Measurements from ENCODE around the gene CERS4. TPM values are rescaled to one million over a fixed set of nuclear protein-coding genes. Genes with fewer than 3 reads are reported as not detected.
"Not testable (repeated sequence)": the region's sequence is repeated elsewhere in the genome, so short reads cannot be mapped to it uniquely, and the experiment has no call there.

CERS4 gene
- total RNA-seq, 2 experiments from 2014 or later = 27.7 to 28.1 TPM

DNA sequence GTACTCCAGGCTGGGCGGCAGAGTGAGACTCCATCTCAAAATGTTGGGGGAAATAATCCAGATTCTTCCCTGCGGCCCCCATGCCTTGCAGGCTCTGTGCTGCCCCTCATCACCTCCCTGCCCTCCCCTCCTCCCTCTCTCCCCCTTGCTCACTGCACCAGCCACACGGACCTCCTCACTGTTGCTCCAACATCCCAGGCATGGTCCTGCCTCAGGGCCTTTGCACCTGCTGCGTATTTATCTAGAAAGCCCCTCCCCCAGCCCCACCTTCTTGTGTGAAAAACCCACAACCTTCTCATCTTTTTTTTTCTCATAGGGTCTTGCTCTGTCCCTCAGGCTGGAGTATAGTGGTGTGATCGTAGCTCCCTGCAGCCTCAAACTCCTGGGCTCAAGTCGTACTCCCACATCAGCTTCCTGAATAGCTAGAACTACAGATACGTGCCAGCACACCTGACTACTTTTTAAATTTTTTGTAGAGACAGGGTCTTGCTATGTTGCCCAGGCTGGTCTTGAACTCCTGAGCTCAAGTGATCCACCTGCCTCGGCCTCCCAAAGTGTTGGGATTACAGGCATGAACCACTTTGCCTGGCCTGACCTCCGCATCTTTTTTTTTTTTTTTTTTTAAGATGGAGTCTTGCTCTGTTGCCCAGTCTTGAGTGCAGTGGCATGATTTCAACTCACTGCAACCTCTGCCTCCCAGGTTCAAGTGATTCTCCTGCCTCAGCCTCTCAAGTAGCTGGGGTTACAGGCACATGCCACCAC is 38.1 kb downstream of the CERS4 start:
- not testable (repeated sequence) for ATAC-seq

DNA sequence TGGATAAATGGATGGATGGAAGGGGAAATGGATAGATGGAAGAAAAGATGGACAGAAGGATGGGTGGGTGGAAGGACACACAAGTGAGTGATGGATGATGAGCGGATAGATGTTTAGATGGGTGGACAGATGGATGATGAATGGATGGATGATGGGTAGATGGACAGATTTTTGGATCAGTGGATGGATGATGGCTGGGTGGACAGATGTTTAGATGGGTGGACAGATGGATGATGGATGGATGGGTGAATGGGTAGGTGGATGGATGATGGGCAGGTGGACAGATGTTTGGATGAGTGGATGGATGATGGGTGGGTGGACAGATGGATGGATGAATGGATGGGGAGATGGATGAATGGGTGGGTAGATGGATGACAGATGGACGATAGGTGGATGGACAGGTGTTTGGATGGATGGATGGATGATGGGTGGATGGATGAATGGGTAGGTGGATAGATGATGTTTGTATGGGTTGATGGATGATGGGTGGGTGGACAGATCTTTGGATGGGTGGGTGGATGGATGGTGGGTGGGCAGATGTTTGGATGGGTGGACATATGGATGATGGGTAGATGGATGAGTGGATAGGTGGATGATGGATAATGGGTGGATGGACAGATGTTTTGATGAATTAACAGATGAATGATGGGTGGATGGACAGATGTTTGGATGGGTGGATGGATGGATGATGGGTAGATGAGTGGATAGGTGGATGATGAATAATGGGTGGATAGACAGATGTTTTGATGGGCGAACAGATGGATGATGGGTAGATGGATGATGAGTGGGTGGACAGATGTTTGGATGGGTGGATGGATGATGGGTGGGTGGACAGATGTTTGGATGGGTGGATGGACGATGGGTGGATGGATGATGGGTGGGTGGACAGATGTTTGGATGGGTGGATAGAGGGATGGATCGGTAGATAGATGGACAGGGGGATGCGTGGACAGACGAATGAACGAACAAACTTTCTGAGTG is 39.5 kb downstream of the CERS4 start:
- ChIA-PET CTCF (no interaction called here), POLR2A (no interaction called here)
- ATAC-seq (no peak), DNase-seq (no peak)
- no peaks in the 10 kb centered on the region for H3K9me3 Mint-ChIP-seq (ENCODE audit: insufficient read depth)
- H3K27ac Mint-ChIP-seq = no peak overlapping the region
- H3K4me1 Mint-ChIP-seq (ENCODE audit: low read depth) = no peaks in the 10 kb centered on the region
- peaks cover 17% of the 10 kb centered on the region for H3K36me3 Mint-ChIP-seq (ENCODE audit: low read depth)
- no peaks in the 10 kb centered on the region for H3K27me3 Mint-ChIP-seq (ENCODE audit: low read depth)
- H3K4me3 Mint-ChIP-seq = no peak overlapping the region

More for the DNA sequence above, 38.1 kb downstream of the CERS4 start:
- H3K9me3 Mint-ChIP-seq (ENCODE audit: insufficient read depth); DNase-seq; H3K27ac Mint-ChIP-seq; CTCF ChIA-PET; H3K4me3 Mint-ChIP-seq; H3K4me1 Mint-ChIP-seq (ENCODE audit: low read depth); H3K27me3 Mint-ChIP-seq (ENCODE audit: low read depth): not testable (repeated sequence)
- H3K36me3 Mint-ChIP-seq (ENCODE audit: low read depth) = peaks cover 30% of the 10 kb centered on the region
- POLR2A ChIA-PET = interaction anchor here (0.6 kb wide), 1 partner anchor 52 kb away, joined by 3 read pairs; no protein-coding TSS in a partner anchor

DNA sequence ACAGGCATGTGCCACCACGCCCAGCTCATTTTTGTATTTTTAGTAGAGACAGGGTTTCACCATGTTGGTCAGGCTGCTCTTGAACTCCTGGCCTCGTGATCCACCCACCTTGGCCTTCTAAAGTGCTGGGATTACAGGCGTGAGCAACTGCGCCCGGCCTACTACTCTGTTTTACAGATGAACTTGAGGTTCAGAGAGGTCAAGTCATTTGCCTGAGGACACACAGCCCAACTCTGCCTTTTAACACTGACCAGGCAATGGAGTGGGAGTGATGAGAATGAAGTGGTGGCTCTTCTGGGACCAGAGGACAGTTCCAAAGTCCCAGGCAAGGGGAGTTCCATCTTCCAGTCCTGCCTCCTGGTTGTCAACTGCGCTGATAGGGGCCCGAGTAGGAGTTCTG is 41.4 kb downstream of the CERS4 start:
- POLR2A ChIA-PET = interaction anchor here (0.6 kb wide), 1 partner anchor 83 kb away, joined by 3 read pairs; no protein-coding TSS in a partner anchor
- H3K4me1 Mint-ChIP-seq (ENCODE audit: low read depth) = no peaks in the 10 kb centered on the region
- DNase-seq (no peak), ATAC-seq (no peak)
- H3K36me3 Mint-ChIP-seq (ENCODE audit: low read depth) = peaks cover 8% of the 10 kb centered on the region
- H3K27me3 Mint-ChIP-seq (ENCODE audit: low read depth) = no peaks in the 10 kb centered on the region
- H3K27ac Mint-ChIP-seq = no peak overlapping the region
- no peak overlapping the region for H3K4me3 Mint-ChIP-seq
- CTCF ChIA-PET = interaction anchor here (1.0 to 2.0 kb wide), 3 partner anchors 92 to 306 kb away, joined by 5 to 10 read pairs (median 6); partner anchors contain the start of gene TIMM44
- no peaks in the 10 kb centered on the region for H3K9me3 Mint-ChIP-seq (ENCODE audit: insufficient read depth)

DNA sequence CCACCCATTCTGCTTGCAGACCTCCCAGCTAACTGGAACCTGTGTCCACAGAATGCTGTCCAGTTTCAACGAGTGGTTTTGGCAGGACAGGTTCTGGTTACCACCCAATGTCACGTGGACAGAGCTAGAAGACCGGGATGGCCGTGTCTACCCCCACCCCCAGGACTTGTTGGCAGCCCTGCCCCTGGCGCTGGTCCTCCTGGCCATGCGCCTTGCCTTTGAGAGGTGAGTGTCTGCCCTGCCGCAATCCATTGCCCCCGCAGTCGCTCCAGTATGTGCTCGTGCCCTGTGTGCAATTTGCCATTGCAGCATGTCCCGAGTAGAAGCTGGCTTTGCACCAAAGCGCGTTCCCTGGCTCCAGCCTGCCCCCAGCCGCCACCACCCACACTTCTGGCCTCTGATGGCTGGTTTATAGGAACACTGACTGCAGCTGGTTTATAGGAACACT is 41.9 kb downstream of the CERS4 start:
- DNase-seq = no peak
- no peak for ATAC-seq
- H3K4me3 Mint-ChIP-seq = no peak overlapping the region
- ChIA-PET POLR2A (interaction anchor here (0.5 kb wide), 1 partner anchor 277 kb away, joined by 3 read pairs; no protein-coding TSS in a partner anchor), CTCF (interaction anchor here (0.5 to 2.0 kb wide), 6 partner anchors 22 to 307 kb away, joined by 3 to 10 read pairs (median 4); partner anchors contain the start of gene TIMM44)
- H3K27me3 Mint-ChIP-seq (ENCODE audit: low read depth) = no peaks in the 10 kb centered on the region
- H3K4me1 Mint-ChIP-seq (ENCODE audit: low read depth) = no peaks in the 10 kb centered on the region
- H3K27ac Mint-ChIP-seq = no peak overlapping the region
- peaks cover 11% of the 10 kb centered on the region for H3K36me3 Mint-ChIP-seq (ENCODE audit: low read depth)
- H3K9me3 Mint-ChIP-seq (ENCODE audit: insufficient read depth) = no peaks in the 10 kb centered on the region

DNA sequence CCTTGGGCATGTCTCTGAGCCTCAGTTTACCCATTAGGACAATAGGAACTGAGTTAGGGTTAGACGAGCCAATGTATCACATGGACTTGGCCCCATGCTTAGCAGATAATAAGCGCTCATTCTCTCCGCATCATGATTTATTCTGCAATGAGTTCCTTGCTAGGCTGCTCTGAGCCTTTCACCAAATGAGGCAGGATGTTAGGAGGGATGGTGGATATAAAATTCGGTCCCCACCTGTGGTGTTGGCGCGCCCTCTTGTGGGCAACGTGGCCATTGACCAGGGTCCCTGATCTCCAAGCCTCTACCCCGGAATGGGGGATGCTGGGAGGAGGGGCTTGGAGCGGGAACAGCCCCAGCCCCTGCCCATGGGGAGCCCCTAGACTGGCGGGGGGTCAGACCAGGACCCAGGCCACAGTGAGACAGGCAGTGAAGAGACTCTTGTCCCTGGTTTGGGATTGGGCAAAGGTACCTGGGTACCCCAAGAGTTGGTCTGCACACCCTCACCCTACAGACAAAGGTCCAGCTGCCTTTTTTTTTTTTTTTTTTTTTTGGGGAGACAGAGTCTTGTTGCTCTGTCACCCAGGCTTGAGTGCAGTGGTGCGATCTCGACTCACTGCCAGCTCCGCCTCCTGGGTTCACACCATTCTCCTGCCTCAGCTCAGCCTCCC is 43.9 kb downstream of the CERS4 start:
- ChIA-PET CTCF (interaction anchor here (0.7 to 2.0 kb wide), 9 partner anchors 12 to 310 kb away, joined by 3 to 11 read pairs (median 4); partner anchors contain the start of gene TIMM44), POLR2A (interaction anchor here (0.8 kb wide), 1 partner anchor 95 kb away, joined by 3 read pairs; no protein-coding TSS in a partner anchor)
- DNase-seq (peak; percentile 88), ATAC-seq (peak; percentile 92)
- Mint-ChIP-seq H3K4me3 (no peak overlapping the region), H3K4me1 (ENCODE audit: low read depth) (peaks cover 7% of the 10 kb centered on the region), H3K27me3 (ENCODE audit: low read depth) (no peaks in the 10 kb centered on the region), H3K9me3 (ENCODE audit: insufficient read depth) (no peaks in the 10 kb centered on the region), H3K36me3 (ENCODE audit: low read depth) (peaks cover 17% of the 10 kb centered on the region), H3K27ac (no peak overlapping the region)

DNA sequence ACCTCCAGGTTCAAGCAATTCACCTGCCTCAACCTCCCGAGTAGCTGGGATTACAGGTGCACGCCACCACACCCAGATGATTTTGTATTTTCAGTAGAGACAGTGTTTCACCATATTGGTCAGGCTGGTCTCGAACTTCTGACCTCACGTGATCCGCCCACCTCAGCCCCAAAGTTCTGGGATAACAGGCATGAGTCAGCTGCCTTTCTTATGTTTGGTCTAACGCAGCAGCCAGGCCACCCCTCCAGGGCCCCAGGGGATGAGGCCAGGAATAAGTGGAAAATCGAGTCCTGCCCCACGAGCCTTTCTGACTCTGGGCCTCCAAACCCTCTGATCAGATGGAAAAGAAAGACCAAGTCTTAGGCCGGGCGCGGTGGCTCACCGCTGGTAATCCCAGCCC is 44.5 kb downstream of the CERS4 start:
- H3K27me3 Mint-ChIP-seq (ENCODE audit: low read depth) = no peaks in the 10 kb centered on the region
- ChIA-PET POLR2A (interaction anchor here (0.8 kb wide), 1 partner anchor 95 kb away, joined by 3 read pairs; no protein-coding TSS in a partner anchor), CTCF (interaction anchor here (0.7 to 1.6 kb wide), 8 partner anchors 13 to 310 kb away, joined by 3 to 11 read pairs (median 4); partner anchors contain the start of gene TIMM44)
- DNase-seq (no peak), ATAC-seq (no peak)
- H3K4me1 Mint-ChIP-seq (ENCODE audit: low read depth) = peaks cover 7% of the 10 kb centered on the region
- H3K4me3 Mint-ChIP-seq = no peak overlapping the region
- no peak overlapping the region for H3K27ac Mint-ChIP-seq
- no peaks in the 10 kb centered on the region for H3K9me3 Mint-ChIP-seq (ENCODE audit: insufficient read depth)
- peaks cover 12% of the 10 kb centered on the region for H3K36me3 Mint-ChIP-seq (ENCODE audit: low read depth)

DNA sequence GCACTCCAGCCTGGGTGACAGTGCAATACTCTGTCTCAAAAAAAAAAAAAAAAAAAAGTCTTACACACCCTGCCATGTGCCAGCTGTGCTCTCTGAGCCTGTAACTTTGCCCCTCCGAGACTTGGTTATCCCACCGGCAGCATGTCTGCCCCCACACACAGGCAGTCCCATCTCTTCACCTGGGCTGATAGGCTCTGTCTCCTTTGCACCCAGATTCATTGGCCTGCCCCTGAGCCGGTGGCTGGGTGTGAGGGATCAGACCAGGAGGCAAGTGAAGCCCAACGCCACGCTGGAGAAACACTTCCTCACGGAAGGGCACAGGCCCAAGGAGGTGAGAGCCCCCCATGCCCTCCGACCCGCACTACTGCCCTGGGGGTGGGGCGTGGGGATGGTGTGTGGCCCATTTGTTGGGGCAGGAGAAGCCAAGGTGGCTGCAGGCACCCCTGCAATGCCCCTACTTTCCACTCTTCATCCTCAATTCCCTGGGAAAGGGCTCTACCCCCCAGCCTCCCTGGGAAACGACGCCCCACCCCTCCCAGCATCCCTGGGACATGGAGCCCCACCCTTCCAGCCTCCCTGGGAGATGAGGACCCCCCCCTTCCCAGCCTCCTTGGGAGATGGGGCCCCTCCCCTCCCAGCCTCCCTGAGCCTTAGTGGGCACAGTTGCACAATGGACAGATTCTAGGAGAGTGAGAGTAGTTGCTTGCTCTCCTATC is 45.3 kb downstream of the CERS4 start:
- DNase-seq (no peak), ATAC-seq (no peak)
- H3K27ac Mint-ChIP-seq = no peak overlapping the region
- no peak overlapping the region for H3K4me3 Mint-ChIP-seq
- H3K36me3 Mint-ChIP-seq (ENCODE audit: low read depth) = peaks cover 12% of the 10 kb centered on the region
- H3K4me1 Mint-ChIP-seq (ENCODE audit: low read depth) = peaks cover 9% of the 10 kb centered on the region
- POLR2A ChIA-PET = interaction anchor here (0.7 kb wide), 1 partner anchor 45 kb away, joined by 3 read pairs; the partner anchor contains the start of gene CERS4
- no peaks in the 10 kb centered on the region for H3K9me3 Mint-ChIP-seq (ENCODE audit: insufficient read depth)
- no peaks in the 10 kb centered on the region for H3K27me3 Mint-ChIP-seq (ENCODE audit: low read depth)
- CTCF ChIA-PET = interaction anchor here (1.1 to 1.6 kb wide), 3 partner anchors 14 to 95 kb away, joined by 3 to 11 read pairs (median 4); no protein-coding TSS in a partner anchor

DNA sequence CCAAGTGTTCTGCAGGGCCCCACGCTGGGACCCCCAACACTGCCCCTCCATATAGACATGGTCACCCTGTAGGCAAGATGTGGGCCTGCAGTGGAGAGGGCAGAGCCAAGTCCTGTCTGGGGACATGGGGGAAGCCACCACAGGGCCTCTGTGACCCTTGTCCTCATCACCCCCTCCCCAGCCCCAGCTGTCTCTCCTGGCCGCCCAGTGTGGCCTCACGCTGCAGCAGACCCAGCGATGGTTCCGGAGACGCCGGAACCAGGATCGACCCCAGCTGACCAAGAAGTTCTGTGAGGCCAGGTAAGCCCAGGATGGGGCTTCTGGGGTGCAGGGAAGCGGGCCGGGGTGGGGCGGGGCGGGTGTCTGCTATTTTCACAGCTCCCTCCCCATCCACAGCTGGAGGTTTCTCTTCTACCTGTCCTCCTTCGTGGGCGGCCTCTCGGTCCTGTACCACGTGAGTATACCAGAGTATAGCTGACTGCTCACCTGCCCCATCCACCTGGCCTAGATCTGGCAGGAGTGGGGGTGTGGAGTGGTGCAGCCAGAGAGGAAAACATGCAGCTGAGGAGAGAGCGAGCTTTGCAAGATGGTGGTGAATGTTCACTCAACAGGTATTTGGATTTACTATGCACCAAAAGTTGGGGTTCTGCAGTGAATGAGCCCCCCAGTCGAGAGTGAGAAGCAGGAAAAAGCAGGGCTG is 46.4 kb downstream of the CERS4 start:
- Mint-ChIP-seq H3K4me3 (no peak overlapping the region), H3K27me3 (ENCODE audit: low read depth) (no peaks in the 10 kb centered on the region), H3K36me3 (ENCODE audit: low read depth) (peaks cover 12% of the 10 kb centered on the region), H3K9me3 (ENCODE audit: insufficient read depth) (no peaks in the 10 kb centered on the region), H3K27ac (no peak overlapping the region), H3K4me1 (ENCODE audit: low read depth) (peaks cover 17% of the 10 kb centered on the region)
- DNase-seq = no peak
- CTCF ChIA-PET = interaction anchor here (1.5 kb wide), 1 partner anchor 311 kb away, joined by 5 read pairs; the partner anchor contains the start of gene TIMM44
- no peak for ATAC-seq
- POLR2A ChIA-PET = interaction anchor here (0.7 kb wide), 1 partner anchor 46 kb away, joined by 3 read pairs; the partner anchor contains the start of gene CERS4

DNA sequence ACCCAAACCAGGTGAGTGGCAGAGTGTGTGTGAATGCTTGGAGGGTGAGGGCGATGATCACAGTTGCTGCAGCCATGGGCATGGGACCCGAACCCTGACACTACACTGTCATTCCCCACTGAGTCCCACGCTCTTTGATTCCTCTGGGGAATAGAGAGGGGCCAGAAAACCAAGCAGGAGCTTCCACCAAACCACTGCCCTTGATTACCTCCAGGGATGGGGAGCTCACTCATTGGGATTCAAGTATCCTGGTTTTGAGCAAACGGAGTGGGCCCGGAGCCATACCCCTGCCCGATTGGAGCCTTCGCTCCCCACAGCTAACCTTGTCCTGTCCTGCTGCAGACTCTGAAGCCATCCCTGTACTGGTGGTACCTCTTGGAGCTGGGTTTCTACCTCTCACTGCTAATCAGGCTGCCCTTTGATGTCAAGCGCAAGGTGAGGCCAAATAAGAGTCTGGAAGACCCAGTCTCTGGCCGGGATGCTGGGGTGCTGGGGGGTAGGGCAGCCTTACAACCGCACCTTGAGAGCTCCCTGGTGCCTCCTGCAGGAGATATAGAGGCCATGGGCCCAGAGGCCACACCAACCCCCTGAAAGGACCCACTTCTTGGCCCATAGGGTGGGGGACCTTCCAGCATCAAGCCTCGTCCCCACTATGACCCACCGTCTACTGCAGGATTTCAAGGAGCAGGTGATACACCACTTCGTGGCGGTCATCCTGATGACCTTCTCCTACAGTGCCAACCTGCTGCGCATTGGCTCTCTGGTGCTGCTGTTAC is 47.3 kb downstream of the CERS4 start:
- Mint-ChIP-seq H3K9me3 (ENCODE audit: insufficient read depth) (no peaks in the 10 kb centered on the region), H3K36me3 (ENCODE audit: low read depth) (peaks cover 12% of the 10 kb centered on the region), H3K4me3 (no peak overlapping the region), H3K27me3 (ENCODE audit: low read depth) (no peaks in the 10 kb centered on the region), H3K4me1 (ENCODE audit: low read depth) (peaks cover 25% of the 10 kb centered on the region), H3K27ac (no peak overlapping the region)
- POLR2A ChIA-PET = interaction anchor here (0.7 kb wide), 1 partner anchor 79 kb away, joined by 4 read pairs; no protein-coding TSS in a partner anchor
- CTCF ChIA-PET = interaction anchor here (0.6 to 1.5 kb wide), 3 partner anchors 87 to 312 kb away, joined by 3 to 5 read pairs (median 4); partner anchors contain the start of gene TIMM44
- DNase-seq = no peak
- no peak for ATAC-seq
